ENCODE data around the gene SEPTIN5. TPM values are rescaled to one million over a fixed set of nuclear protein-coding genes. Genes with fewer than 3 reads are reported as not detected.

The SEPTIN5 gene
- total and polyA plus RNA-seq, 2 experiments from 2014 or later = 4.3 to 17.2 TPM

DNA sequence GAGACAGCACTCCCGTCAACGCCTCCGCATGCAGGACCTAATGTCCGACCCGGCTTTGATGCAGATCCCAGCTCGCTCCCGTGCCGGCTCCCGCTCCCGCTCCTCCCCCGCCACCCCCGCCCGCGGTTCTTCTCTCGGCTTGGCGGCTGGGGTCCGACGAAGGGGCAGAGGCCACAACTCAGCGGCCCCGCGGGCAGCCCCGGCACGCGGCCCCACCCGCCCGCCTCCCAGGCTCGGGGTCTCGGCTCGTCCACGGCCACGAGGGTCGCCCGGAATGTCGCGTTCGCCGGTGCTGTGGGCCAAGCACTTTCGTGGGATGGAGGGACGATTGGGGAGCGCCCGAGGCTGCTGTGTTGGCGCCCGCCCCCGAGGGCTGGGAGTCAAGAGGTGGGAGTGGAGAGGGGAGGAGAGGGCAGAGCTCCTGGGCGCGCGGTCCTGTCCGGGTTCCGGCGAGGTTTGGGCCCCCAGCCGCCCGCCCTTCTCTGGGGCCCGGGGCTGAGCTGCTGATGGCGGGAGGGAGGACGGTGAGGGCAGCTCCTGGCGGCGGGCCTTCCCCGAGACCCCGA lies 40.9 kb downstream of the SEPTIN5 start:
- H4K20me1 ChIP-seq (replicated peaks; ENCODE audit: insufficient read depth) = peaks cover 9% of the 10 kb centered on the region
- peaks cover 19% of the 10 kb centered on the region for H3K4me1 Mint-ChIP-seq
- H3K27me3 Mint-ChIP-seq (ENCODE audit: insufficient read depth, low read depth, poor library complexity) = peaks cover 81% of the 10 kb centered on the region
- H3K9me3 Mint-ChIP-seq = no peaks in the 10 kb centered on the region; the same call in 2 of the 3 replicates
- H3K27ac Mint-ChIP-seq = no peak overlapping the region
- peak overlapping the region; percentile 78 for H3K4me2 ChIP-seq
- H3K36me3 Mint-ChIP-seq (ENCODE audit: low read depth) = peaks cover 4% of the 10 kb centered on the region; the same call in 1 of the 3 replicates
- H3K36me3 ChIP-seq (ENCODE audit: insufficient read depth) = no peaks in the 10 kb centered on the region
- peak; percentile 69 for DNase-seq (ENCODE audit: low spot score)
- H3K4me3 Mint-ChIP-seq = peak overlapping the region; percentile 57
- H3K9me2 ChIP-seq (ENCODE audit: insufficient read depth) = no peaks in the 10 kb centered on the region
- peak; percentile 68 for TF ChIP-seq EZH2 (IDR thresholded peaks at IDR 0.05; ENCODE audit: low read depth, unreplicated experiment)
- TF ChIP-seq ZNF331 (CRISPR knock-in tag; IDR thresholded peaks at IDR 0.05; ENCODE audit: low read depth) = no peak
- H3K4me1 ChIP-seq (ENCODE audit: insufficient read depth) = peaks cover 17% of the 10 kb centered on the region
- H3K4me3 ChIP-seq = peak overlapping the region; percentile 53
- peak; percentile 5 for ATAC-seq
- H3K27ac ChIP-seq (ENCODE audit: low read depth) = no peak overlapping the region
- no peaks in the 10 kb centered on the region for H3K79me2 ChIP-seq (replicated peaks; ENCODE audit: insufficient read depth)
- H3F3A ChIP-seq (replicated peaks; ENCODE audit: low read depth) = peaks cover 13% of the 10 kb centered on the region; the same call in 1 of the 2 replicates
- H2AFZ ChIP-seq = peak overlapping the region; percentile 78; the same call in 1 of the 2 replicates
- peaks cover 81% of the 10 kb centered on the region for H3K27me3 ChIP-seq (ENCODE audit: insufficient read depth)

DNA sequence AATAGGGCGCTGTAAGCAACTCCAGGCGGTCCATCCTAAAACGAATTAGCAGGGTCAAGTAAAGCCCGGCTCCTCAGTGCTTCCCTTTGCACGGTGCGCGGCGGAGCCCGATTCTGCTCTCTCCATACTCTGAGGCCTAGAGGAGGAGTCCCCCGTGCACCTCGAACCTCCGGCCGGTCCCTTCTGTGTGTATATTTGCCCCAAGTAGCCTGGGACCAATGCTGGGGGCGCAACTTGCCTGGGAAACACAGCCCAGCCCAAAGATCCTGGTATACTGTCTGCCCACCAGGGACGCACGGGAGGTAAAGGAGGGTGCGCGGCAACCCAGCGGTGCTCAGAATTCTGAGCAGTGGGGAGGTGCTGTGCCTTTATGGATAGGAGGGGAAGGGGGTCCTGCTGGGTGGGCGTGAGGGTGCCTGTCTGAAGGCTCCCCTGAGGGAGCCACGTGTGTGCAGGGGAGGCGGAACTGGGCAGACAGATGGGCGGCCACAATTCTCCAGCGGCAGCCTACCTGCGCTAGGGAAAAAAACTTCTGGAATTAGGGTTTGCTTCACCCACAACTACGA lies 41.5 kb downstream of the SEPTIN5 start:
- Mint-ChIP-seq H3K36me3 (ENCODE audit: low read depth) (peaks cover 5% of the 10 kb centered on the region; the same call in 1 of the 3 replicates), H3K9me3 (no peaks in the 10 kb centered on the region; the same call in 2 of the 3 replicates), H3K4me1 (peaks cover 20% of the 10 kb centered on the region), H3K27me3 (ENCODE audit: insufficient read depth, low read depth, poor library complexity) (peaks cover 82% of the 10 kb centered on the region), H3K4me3 (peak overlapping the region; percentile 54), H3K27ac (no peak overlapping the region)
- peaks cover 9% of the 10 kb centered on the region for H4K20me1 ChIP-seq (replicated peaks; ENCODE audit: insufficient read depth)
- peaks cover 17% of the 10 kb centered on the region for H3K4me1 ChIP-seq (ENCODE audit: insufficient read depth)
- H3K4me2 ChIP-seq = peak overlapping the region; percentile 78
- H3K27ac ChIP-seq (ENCODE audit: low read depth) = no peak overlapping the region
- H3K79me2 ChIP-seq (replicated peaks; ENCODE audit: insufficient read depth) = no peaks in the 10 kb centered on the region
- H2AFZ ChIP-seq = peak overlapping the region; percentile 78; the same call in 1 of the 2 replicates
- TF ChIP-seq, protein P1, sequence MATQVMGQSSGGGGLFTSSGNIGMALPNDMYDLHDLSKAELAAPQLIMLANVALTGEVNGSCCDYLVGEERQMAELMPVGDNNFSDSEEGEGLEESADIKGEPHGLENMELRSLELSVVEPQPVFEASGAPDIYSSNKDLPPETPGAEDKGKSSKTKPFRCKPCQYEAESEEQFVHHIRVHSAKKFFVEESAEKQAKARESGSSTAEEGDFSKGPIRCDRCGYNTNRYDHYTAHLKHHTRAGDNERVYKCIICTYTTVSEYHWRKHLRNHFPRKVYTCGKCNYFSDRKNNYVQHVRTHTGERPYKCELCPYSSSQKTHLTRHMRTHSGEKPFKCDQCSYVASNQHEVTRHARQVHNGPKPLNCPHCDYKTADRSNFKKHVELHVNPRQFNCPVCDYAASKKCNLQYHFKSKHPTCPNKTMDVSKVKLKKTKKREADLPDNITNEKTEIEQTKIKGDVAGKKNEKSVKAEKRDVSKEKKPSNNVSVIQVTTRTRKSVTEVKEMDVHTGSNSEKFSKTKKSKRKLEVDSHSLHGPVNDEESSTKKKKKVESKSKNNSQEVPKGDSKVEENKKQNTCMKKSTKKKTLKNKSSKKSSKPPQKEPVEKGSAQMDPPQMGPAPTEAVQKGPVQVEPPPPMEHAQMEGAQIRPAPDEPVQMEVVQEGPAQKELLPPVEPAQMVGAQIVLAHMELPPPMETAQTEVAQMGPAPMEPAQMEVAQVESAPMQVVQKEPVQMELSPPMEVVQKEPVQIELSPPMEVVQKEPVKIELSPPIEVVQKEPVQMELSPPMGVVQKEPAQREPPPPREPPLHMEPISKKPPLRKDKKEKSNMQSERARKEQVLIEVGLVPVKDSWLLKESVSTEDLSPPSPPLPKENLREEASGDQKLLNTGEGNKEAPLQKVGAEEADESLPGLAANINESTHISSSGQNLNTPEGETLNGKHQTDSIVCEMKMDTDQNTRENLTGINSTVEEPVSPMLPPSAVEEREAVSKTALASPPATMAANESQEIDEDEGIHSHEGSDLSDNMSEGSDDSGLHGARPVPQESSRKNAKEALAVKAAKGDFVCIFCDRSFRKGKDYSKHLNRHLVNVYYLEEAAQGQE (IDR thresholded peaks at IDR 0.05; ENCODE audit: unreplicated experiment) = no peak
- TF ChIP-seq JUNB (IDR thresholded peaks at IDR 0.05; ENCODE audit: unreplicated experiment) (no peak), EZH2 (IDR thresholded peaks at IDR 0.05; ENCODE audit: low read depth, unreplicated experiment) (peak; percentile 99), EZH2phosphoT487 (IDR thresholded peaks at IDR 0.05; ENCODE audit: unreplicated experiment) (peak; percentile 55), ZNF331 (CRISPR knock-in tag; IDR thresholded peaks at IDR 0.05; ENCODE audit: low read depth) (no peak)
- H3K9me2 ChIP-seq (ENCODE audit: insufficient read depth) = no peaks in the 10 kb centered on the region
- peak; percentile 55 for DNase-seq (ENCODE audit: low spot score)
- no peaks in the 10 kb centered on the region for H3K36me3 ChIP-seq (ENCODE audit: insufficient read depth)
- H3K27me3 ChIP-seq (ENCODE audit: insufficient read depth) = peaks cover 82% of the 10 kb centered on the region
- peaks cover 13% of the 10 kb centered on the region; the same call in 1 of the 2 replicates for H3F3A ChIP-seq (replicated peaks; ENCODE audit: low read depth)
- ATAC-seq = peak; percentile 4
- peak overlapping the region; percentile 53 for H3K4me3 ChIP-seq
